Brain microvascular endothelial cell (primary cell): ENCODE data around the gene SPINK7.
"Not testable (repeated sequence)": the region's sequence is repeated elsewhere in the genome, so short reads cannot be mapped to it uniquely, and the experiment has no call there.

ENCODE experiments used
- DNase-seq: peaks from one replicate; pipeline ENCODE4 v3.0.0-alpha.2; 2020
- H3K27ac ChIP-seq: fragments of 250-450 bp; sonication (Bioruptor Pico); 2 replicates; pipeline ENCODE4 v1.5.1; 2020; ENCODE audit warnings: mild to moderate bottlenecking, moderate library complexity
- H3K27me3 ChIP-seq: fragments of 250-450 bp; sonication (Bioruptor Pico); replicated peaks from 2 replicates; pipeline ENCODE4 v1.5.1; 2020; ENCODE audit warnings: mild to moderate bottlenecking
- H3K36me3 ChIP-seq: fragments of 250-450 bp; sonication (Bioruptor Pico); replicated peaks from 2 replicates; pipeline ENCODE4 v1.5.1; 2020; ENCODE audit warnings: mild to moderate bottlenecking
- H3K4me3 ChIP-seq: 2 replicates; pipeline ENCODE4 v1.5.1; 2011; ENCODE audit warnings: low read depth, mild to moderate bottlenecking, control low read depth, low read length, moderate library complexity
- CTCF ChIP-seq: IDR thresholded peaks from 2 replicates; pipeline ENCODE4 v1.5.1; 2011; ENCODE audit warnings: low read depth, mild to moderate bottlenecking, moderate library complexity, low read length, control low read depth, inconsistent platforms; ENCODE audit errors: missing control alignments
- in situ Hi-C: cut with HindIII; loops from 2 replicates; pipeline ENCODE4 v1.10.0; 2017; ENCODE audit warnings: low sequenced_read_pairs, low pct_ligation_motif_present

Gene SPINK7

GRCh38 chr5:148312153-148312552 is at the start of gene SPINK7:
Gene SPINK7 (plus strand): TSS chr5:148312423. CDS start chr5:148312484, 61 bp downstream.
- in situ Hi-C loops = no loop called here
- H3K27ac ChIP-seq = no peak within 1 kb of the TSS
- no peak for TF ChIP-seq CTCF
- H3K36me3 ChIP-seq = no peaks in the 10 kb centered on the region
- no peaks in the 10 kb centered on the region for H3K27me3 ChIP-seq
- no peak for DNase-seq
- no peak within 1 kb of the TSS for H3K4me3 ChIP-seq

- DNase-seq = no peak
- H3K27ac ChIP-seq = no peak overlapping the region
- no peak overlapping the region for H3K4me3 ChIP-seq
- H3K36me3 ChIP-seq = no peaks in the 10 kb centered on the region
- H3K27me3 ChIP-seq = no peaks in the 10 kb centered on the region
- in situ Hi-C loops = no loop called here
- TF ChIP-seq CTCF = no peak
Observed at GRCh38 chr5:148267962-148268361, 44.3 kb upstream of the SPINK7 start.

- Histone ChIP-seq H3K27me3 (no peaks in the 10 kb centered on the region), H3K4me3 (no peak within 1 kb of the TSS), H3K36me3 (no peaks in the 10 kb centered on the region), H3K27ac (no peak within 1 kb of the TSS)
- peak; percentile 49 for DNase-seq
- in situ Hi-C loops = no loop called here
- TF ChIP-seq CTCF = no peak
Observed at GRCh38 chr5:148268566-148268965, 43.7 kb upstream of the SPINK7 start, which contains the start of gene SPINK13. Gene SPINK13 (plus strand): TSS chr5:148268794. CDS start chr5:148270073, 1,279 bp downstream.

- H3K27me3 ChIP-seq, H3K27ac ChIP-seq, in situ Hi-C loops, H3K4me3 ChIP-seq, DNase-seq, H3K36me3 ChIP-seq: not testable (repeated sequence)
Observed at GRCh38 chr5:148275129-148275528, 37.1 kb upstream of the SPINK7 start.

- H3K27me3 ChIP-seq, DNase-seq, H3K27ac ChIP-seq, H3K4me3 ChIP-seq, H3K36me3 ChIP-seq, in situ Hi-C loops: not testable (repeated sequence)
Observed at GRCh38 chr5:148280893-148281292, 31.3 kb upstream of the SPINK7 start.

- H3K27ac ChIP-seq, H3K36me3 ChIP-seq, DNase-seq, H3K4me3 ChIP-seq, H3K27me3 ChIP-seq, in situ Hi-C loops: not testable (repeated sequence)
Observed at GRCh38 chr5:148281336-148281735, 30.9 kb upstream of the SPINK7 start.

GRCh38 chr5:148290271-148291195 is 21.7 kb upstream of the SPINK7 start:
- no peak overlapping the region for H3K4me3 ChIP-seq
- no peaks in the 10 kb centered on the region for H3K27me3 ChIP-seq
- in situ Hi-C loops = no loop called here
- H3K27ac ChIP-seq = no peak overlapping the region
- peak; percentile 58 for TF ChIP-seq CTCF
- DNase-seq = peak; percentile 5
- no peaks in the 10 kb centered on the region for H3K36me3 ChIP-seq
